Stimulated activated naive B cell treated with anti-CD40 and anti-IgM and Interleukin-4, amounts not matched to agents 10 μg/mL and 1 μg/mL and 100 μg/mL, for 72 hours (primary cell): ENCODE measurements around the gene SLC2A4.

ENCODE experiments used
- ATAC-seq, 2 donors: fragments of 150-1000 bp; cut with Tn5 transposase; replicated peaks; 2 replicates each; pipeline ENCODE4 v1.10.0; 2021; ENCODE audit warnings: moderate library complexity in 1 of 2
- DNase-seq: peaks from one replicate; pipeline ENCODE4 v3.0.0; 2021
- H3K27ac Mint-ChIP-seq: one replicate; pipeline ENCODE4 v1.8.0; 2022; ENCODE audit warnings: mild to moderate bottlenecking, mixed read lengths
- H3K27me3 Mint-ChIP-seq, 2 donors: one replicate each; pipeline ENCODE4 v1.8.0; 2022; ENCODE audit warnings: mixed read lengths in 2 of 2
- H3K36me3 Mint-ChIP-seq, 2 donors: one replicate each; pipeline ENCODE4 v1.8.0; 2022; ENCODE audit warnings: mixed read lengths in 2 of 2, mild to moderate bottlenecking in 1 of 2
- H3K4me1 Mint-ChIP-seq, 2 donors: one replicate each; pipeline ENCODE4 v1.8.0; 2022; ENCODE audit warnings: mixed read lengths in 2 of 2, mild to moderate bottlenecking in 1 of 2
- H3K4me3 Mint-ChIP-seq, 2 donors: one replicate each; pipeline ENCODE4 v1.8.0; 2022; ENCODE audit warnings: mild to moderate bottlenecking in 2 of 2, mixed read lengths in 2 of 2, moderate library complexity in 1 of 2
- H3K9me3 Mint-ChIP-seq, 2 donors: one replicate each; pipeline ENCODE4 v1.8.0; 2022; ENCODE audit warnings: mixed read lengths in 2 of 2, mild to moderate bottlenecking in 1 of 2

SLC2A4 gene

DNA sequence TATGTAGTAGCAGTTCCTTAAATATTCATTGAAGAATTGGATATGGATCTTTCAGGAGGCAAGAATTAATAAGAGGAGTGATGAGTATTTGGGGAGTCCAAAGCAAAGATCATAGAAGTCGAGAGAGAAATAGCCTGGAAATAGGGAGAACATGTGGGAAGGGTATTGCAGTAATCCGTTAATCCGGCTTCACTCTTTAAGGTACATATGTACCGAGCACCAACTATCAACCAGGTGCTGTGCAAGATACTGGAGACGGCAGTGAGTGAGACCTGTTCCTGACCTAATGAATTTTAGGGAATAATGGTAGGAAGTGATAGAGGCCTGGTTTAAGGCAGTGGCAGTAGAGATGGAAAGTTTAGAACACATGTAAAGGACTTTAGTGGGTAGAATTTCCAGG, 28.4 kb upstream of the SLC2A4 start:
- H3K9me3 Mint-ChIP-seq, result no peaks in the 10 kb centered on the region
- peak overlapping the region; percentile 92 to 98 for H3K4me3 Mint-ChIP-seq
- H3K4me1 Mint-ChIP-seq, result peaks cover 23 to 53% of the 10 kb centered on the region in 2 donors
- DNase-seq (no peak), ATAC-seq (no peak)
- peak overlapping the region; percentile 100 for H3K27ac Mint-ChIP-seq
- peaks cover 36 to 46% of the 10 kb centered on the region in 2 donors for H3K36me3 Mint-ChIP-seq
- no peaks in the 10 kb centered on the region for H3K27me3 Mint-ChIP-seq

DNA sequence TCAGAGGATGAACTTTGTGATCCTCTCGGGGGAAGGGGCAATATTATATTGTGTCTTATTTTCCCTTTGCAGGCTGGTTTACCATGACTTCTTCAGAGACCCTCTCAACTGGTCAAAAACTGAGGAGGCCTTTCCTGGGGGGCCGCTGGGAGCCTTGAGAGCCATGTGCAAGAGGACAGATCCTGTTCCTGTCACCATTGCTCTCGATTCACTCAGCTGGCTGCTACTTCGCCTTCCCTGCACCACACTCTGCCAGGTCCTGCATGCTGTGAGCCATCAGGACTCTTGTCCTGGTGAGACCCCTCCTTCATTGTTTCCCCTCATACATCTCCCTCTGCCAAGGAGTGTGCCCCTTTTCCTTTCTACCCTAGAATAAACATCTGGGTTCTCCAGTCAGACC, 27.0 kb upstream of the SLC2A4 start:
- H3K36me3 Mint-ChIP-seq, result peaks cover 40 to 49% of the 10 kb centered on the region in 2 donors
- no peak overlapping the region for H3K27ac Mint-ChIP-seq
- ATAC-seq (no peak), DNase-seq (no peak)
- peaks cover 14 to 41% of the 10 kb centered on the region in 2 donors for H3K4me1 Mint-ChIP-seq
- no peaks in the 10 kb centered on the region for H3K9me3 Mint-ChIP-seq
- no peaks in the 10 kb centered on the region for H3K27me3 Mint-ChIP-seq
- no peak overlapping the region for H3K4me3 Mint-ChIP-seq

DNA sequence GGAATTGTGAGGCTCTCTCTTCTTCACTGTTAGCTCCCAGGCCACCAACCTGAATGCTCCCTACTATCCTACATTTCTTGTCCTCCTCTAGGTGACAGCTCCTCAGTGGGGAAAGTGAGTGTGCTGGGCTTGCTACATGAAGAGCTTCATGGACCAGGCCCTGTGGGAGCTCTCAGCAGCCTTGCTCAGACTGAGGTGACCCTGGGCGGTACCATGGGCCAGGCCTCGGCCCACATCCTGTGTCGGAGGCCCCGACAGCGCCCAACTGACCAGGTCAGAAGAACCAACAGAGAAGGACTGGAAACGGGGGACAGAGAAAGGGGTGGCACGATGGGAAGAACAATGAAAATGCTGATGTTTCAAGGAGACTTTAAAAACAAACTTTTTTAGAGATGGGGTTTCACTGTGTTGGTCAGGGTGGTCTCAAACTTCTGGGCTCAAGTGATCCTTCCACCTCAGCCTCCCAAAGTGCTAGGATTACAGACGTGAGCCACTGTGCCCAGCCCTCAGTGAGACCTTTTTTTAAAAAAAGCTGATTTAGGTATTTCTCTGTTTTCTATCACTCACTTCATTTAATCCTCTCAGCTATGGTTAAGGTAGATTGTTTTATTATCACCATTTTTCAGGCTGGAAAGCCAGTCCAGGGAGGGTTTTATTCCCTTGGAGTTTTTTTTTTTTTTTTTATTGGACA, 24.6 kb upstream of the SLC2A4 start:
- no peak for DNase-seq
- no peak for ATAC-seq
- H3K36me3 Mint-ChIP-seq, result peaks cover 33 to 44% of the 10 kb centered on the region in 2 donors
- H3K9me3 Mint-ChIP-seq, result no peaks in the 10 kb centered on the region
- H3K27me3 Mint-ChIP-seq, result peaks cover 0 to 3% of the 10 kb centered on the region in 2 donors
- peak overlapping the region; percentile 88 for H3K27ac Mint-ChIP-seq
- H3K4me1 Mint-ChIP-seq, result peaks cover 19 to 40% of the 10 kb centered on the region in 2 donors
- H3K4me3 Mint-ChIP-seq, result no peak overlapping the region

DNA sequence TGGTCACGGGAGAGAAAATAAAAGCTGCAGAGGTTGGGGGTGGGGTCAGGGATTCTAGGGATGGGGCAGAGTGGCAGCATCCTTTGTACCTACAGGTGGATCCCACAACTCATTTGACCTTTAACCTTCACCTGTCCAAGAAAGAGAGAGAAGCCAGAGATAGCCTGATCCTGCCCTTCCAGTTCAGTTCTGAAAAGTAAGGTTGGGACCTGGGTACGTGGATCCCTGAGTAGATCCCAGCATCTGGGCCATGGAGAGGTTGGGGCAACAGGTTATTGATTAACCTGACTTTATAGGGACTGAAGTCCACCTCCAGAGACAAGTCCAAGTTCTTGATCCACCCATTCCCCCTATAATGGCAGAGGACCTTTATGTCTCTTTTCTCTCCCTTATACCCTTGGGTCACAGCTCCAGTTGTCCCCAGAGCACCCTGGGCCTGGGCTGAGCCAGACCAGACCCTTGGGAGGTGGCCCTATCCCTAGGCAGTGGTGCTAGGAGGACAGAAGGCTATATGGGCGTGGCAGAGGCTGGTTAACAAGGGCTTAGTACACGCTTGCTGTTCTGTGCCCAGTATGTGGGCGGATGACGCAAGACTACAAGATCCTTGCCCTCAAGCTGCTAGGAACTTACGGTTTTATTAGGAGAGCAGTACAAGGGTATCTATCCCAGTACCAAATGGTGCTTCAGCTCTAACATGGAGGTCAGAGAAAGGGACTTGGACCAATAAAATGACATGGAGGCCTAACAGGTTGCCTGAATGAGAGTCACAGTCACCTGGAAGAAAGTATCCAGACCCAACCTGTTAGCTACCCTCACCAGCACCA, 22.6 kb upstream of the SLC2A4 start:
- Mint-ChIP-seq H3K27ac (peak overlapping the region; percentile 20), H3K27me3 (peaks cover 13 to 21% of the 10 kb centered on the region in 2 donors), H3K36me3 (peaks cover 27 to 28% of the 10 kb centered on the region in 2 donors), H3K9me3 (no peaks in the 10 kb centered on the region), H3K4me1 (peaks cover 18 to 40% of the 10 kb centered on the region in 2 donors), H3K4me3 (no peak overlapping the region)
- no peak for DNase-seq
- no peak for ATAC-seq

DNA sequence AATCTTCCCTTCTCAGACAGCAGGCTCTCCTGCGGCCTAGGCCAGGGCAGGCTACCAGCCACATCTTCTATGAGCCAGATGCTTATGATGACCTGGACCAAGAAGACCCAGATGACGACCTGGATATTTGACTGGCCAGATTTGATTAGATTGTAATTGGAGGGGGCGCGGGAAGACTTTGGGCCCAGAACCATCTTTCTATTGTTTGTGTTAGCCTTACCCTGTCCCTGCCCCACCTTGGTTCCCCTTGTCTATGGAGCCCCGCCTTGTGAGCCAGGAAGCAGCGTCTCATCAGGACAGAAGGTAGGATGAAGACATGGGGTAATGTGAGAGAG, 22.0 kb upstream of the SLC2A4 start:
- Mint-ChIP-seq H3K4me1 (peaks cover 18 to 40% of the 10 kb centered on the region in 2 donors), H3K36me3 (peaks cover 25% of the 10 kb centered on the region in 2 donors), H3K27me3 (peaks cover 15 to 25% of the 10 kb centered on the region in 2 donors), H3K9me3 (no peaks in the 10 kb centered on the region), H3K27ac (peak overlapping the region; percentile 7), H3K4me3 (no peak overlapping the region)
- ATAC-seq (no peak), DNase-seq (no peak)

DNA sequence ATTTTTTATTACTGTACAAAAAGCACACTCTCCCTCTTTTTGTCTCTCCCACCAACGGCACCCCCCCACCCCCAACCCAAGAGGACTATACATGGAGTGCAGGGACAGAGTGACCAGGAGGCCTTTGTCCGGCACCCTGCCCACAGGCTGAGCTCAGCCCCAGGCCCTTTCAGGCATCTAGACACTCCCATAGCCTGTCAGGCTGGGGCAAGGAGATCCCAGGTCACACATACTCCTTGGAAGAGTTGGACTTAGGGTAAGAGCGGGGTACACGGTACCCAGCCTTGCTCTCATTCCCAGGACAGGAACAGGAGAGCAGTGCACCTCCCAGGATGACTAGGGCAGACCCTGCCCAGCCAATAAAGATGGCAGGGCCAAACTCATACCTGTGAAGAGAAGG, 21.4 kb upstream of the SLC2A4 start:
- Mint-ChIP-seq H3K36me3 (peaks cover 20 to 21% of the 10 kb centered on the region in 2 donors), H3K4me1 (peaks cover 18 to 35% of the 10 kb centered on the region in 2 donors), H3K27me3 (peaks cover 15 to 25% of the 10 kb centered on the region in 2 donors), H3K4me3 (peak overlapping the region; percentile 50 to 66), H3K27ac (peak overlapping the region; percentile 81), H3K9me3 (no peaks in the 10 kb centered on the region)
- DNase-seq (no peak), ATAC-seq (no peak)

DNA sequence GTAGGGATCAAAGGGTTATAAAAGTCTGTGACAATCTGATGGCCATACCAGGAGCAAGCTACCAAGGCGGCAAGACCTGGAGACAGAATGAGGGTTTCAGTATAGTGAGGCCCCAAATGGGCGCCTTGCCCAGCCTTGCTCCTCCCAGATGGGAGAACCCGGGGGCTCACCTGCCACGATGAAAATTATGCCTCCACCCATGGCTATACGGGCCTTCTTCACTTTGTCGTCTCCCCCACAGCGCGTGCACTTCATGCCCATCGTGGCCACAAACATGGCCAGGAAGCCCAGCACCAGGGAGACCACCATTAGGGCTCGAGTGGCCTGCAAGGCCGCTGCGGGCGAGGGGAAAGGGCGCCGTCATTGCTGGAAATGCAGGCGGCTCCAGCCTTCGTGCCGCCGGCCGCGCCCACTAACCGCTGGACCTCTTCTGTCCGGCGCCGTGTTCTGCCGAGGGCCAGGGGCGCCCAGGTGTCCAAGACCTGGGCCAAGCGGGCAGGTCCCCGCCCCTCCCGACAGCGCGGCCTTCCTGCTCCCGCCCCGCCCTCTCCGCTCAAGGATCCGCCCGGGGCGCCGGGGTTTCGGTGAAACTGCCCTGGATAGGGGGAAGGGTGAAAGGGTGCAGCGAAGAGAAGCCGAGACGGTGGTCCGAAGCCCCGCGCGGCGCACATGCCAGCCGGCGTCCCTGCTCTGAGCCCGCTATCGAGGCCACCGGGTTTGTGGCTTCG, 20.7 kb upstream of the SLC2A4 start:
- DNase-seq (no peak), ATAC-seq (peak; percentile 66 to 67)
- H3K4me3 Mint-ChIP-seq, result peak overlapping the region; percentile 66 to 81
- peaks cover 20 to 21% of the 10 kb centered on the region in 2 donors for H3K36me3 Mint-ChIP-seq
- H3K27ac Mint-ChIP-seq, result no peak overlapping the region
- peaks cover 15 to 25% of the 10 kb centered on the region in 2 donors for H3K27me3 Mint-ChIP-seq
- no peaks in the 10 kb centered on the region for H3K9me3 Mint-ChIP-seq
- peaks cover 18 to 35% of the 10 kb centered on the region in 2 donors for H3K4me1 Mint-ChIP-seq

DNA sequence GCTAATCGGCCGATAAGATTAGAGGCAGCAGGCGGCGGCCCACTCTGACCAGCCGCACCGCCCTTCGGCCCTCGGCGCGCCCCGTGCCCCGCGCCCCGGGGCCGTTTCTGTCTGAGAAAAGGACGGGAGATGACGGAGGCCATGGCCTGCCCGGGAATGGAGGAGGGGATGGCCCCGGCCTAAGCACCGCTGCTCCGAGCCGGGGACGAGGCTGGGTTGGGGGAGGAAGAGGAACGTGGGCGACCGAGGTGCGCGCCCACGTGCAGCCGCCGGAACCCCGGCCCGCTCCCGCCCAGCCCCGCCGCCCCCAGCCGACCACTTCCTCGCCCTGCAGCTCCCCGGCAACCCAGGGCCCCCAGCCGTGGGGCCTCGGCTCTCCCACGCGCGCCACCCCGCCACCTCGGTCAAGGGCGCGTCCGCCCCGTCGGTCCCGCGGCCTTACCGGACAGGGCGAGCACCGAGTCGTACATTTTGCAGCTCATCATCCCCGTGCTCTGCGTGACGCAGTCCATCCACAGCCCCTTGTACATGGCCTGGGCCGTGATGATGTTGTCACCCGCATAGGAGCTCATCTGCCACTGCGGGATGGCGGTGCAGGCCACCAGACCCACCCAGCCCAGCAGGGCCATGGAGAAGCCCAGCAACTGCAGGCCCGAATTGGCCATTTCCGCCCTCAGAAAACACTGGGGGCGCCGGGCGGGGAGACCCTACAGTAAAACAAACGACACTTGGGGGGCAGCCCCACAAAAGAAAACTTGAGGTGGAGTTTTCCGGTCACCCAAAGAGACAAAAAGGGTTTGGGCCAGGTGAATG, 19.9 kb upstream of the SLC2A4 start:
- peak overlapping the region; percentile 25 for H3K27ac Mint-ChIP-seq
- H3K4me1 Mint-ChIP-seq, result peaks cover 18 to 36% of the 10 kb centered on the region in 2 donors
- ATAC-seq, result peak; percentile 52 to 54
- H3K4me3 Mint-ChIP-seq, result peak overlapping the region; percentile 79 to 81
- peaks cover 12 to 16% of the 10 kb centered on the region in 2 donors for H3K36me3 Mint-ChIP-seq
- H3K27me3 Mint-ChIP-seq, result peaks cover 16 to 33% of the 10 kb centered on the region in 2 donors
- no peaks in the 10 kb centered on the region for H3K9me3 Mint-ChIP-seq
- DNase-seq, result no peak

DNA sequence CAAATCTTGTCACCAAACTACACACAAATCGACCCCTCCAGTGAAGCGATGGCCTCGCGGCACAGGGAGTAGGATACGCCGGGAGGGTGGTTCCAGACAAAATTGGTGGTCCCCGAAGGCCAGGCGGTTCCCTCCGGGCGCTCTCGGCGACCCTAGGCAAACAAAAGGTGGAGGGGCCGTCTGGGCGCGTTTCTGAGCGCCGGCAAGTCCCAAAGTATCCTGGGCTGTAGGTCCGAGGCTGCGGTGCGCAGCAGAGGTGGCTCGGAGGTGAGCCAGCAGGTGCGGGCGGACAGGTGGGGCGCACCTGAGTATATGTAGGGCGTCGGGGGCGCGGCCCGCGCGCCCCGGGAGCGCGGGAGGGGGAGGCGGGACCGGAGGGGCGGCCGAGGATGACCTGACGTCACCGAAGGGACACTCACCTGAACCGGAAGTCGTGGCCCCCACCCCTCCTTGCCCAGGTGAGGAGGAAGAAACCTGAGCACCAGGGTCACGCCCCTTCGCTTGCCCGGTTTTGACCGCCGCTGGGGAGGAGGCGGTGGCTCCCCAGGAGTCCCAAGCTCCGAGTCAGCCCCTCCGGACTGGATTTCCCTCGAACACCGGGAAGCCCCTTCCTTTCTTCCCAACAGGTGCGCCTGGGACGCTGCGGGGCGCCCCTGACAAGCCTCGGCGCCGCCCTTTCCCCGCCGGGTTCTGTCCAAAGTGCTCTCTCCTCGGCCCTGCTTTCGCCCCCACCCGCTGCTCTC, 19.2 kb upstream of the SLC2A4 start, which contains the start of gene CLDN7:
CLDN7 (minus strand) TSS at position 287 of the 743 bp plus-strand sequence. CDS start 435 bp downstream, outside the sequence.
- Mint-ChIP-seq H3K9me3 (no peaks in the 10 kb centered on the region), H3K36me3 (peaks cover 8 to 10% of the 10 kb centered on the region in 2 donors), H3K27me3 (peaks cover 19 to 37% of the 10 kb centered on the region in 2 donors), H3K27ac (peak within 1 kb of the TSS; percentile 76), H3K4me3 (peak within 1 kb of the TSS; percentile 79 to 81), H3K4me1 (peaks cover 15 to 40% of the 10 kb centered on the region in 2 donors)
- DNase-seq (no peak), ATAC-seq (no peak)

DNA sequence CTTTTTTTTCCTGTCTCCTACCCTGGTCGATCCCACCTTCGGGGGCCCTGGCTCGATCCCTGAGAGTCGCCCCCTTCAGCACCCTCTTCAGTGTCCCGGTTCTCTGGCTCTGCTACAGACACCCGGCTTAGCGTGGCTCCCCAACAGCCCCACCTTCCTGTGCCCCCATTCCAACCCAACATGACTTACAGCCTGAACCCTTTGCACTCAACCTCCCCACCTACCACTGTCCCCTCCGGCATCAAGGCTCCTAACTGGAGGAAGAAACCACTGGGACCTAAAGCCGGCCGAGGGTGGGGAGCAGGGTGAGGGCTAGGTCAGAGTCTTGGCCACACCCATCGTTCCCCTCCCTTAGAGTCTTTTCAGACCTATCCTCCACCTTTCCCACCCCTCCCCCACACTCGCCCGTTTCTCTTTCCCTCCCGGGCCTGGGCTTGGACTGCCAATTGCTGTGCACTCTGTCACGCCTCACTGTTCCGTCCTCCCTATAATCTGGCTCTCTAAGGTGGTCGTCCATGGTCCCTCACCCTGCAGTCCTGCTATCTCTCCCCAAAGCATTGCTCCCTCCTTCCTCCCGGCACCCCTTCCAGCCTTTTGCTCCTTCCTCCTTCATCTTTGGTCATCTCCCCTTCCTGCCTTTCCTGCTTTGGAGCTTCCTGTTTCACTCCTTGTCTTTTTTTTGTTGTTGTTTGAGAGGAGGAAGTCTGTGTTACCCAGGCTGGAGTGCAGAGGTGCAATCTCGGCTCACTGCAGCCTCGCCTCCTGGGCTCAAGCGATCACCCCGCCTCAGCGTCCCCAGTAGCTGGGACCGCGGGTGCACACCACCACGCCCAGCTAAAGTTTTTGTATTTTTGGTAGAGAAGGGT, 18.4 kb upstream of the SLC2A4 start:
- Mint-ChIP-seq H3K4me3 (peak overlapping the region; percentile 69 to 73), H3K9me3 (no peaks in the 10 kb centered on the region), H3K27ac (peak overlapping the region; percentile 76), H3K36me3 (peaks cover 8 to 9% of the 10 kb centered on the region in 2 donors), H3K4me1 (peaks cover 15 to 40% of the 10 kb centered on the region in 2 donors), H3K27me3 (peaks cover 19 to 37% of the 10 kb centered on the region in 2 donors)
- DNase-seq (no peak), ATAC-seq (peak in 1 of 2 donors; percentile 19)

DNA sequence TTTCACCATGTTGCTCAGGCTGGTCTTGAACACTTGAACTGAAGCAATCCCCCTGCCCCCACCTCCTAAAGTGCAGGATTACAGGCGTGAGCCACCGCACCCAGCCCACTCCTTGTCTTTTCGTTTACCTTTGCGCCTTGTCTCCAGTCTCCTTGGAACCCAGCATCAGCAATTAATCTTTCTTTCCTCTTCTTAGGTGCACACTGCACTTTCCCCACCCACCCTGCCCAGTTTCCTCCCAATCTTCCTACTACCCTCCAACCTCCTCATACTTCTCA, 17.8 kb upstream of the SLC2A4 start:
- no peak overlapping the region for H3K27ac Mint-ChIP-seq
- peaks cover 4 to 6% of the 10 kb centered on the region in 2 donors for H3K36me3 Mint-ChIP-seq
- DNase-seq (no peak), ATAC-seq (no peak)
- no peaks in the 10 kb centered on the region for H3K9me3 Mint-ChIP-seq
- peaks cover 15 to 40% of the 10 kb centered on the region in 2 donors for H3K4me1 Mint-ChIP-seq
- peak overlapping the region; percentile 69 to 73 for H3K4me3 Mint-ChIP-seq
- peaks cover 19 to 42% of the 10 kb centered on the region in 2 donors for H3K27me3 Mint-ChIP-seq

DNA sequence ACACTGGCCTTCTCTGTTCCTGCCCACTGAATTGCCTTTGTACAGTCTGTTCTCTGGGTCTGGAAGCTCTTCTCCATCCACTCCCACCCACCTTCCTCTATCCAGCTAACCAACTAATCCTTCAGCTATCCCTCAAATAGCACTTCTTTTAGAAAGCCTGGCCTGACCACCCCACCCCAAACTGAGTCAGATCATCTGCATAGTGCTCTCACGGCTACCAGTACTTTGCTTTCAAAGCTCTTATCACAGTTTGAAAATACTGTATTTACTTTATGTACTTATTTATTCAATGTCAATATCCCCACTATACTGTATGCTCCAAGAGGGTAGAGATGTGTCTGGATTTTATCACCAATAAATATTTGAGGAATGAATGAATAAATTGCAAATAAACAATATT, 14.7 kb upstream of the SLC2A4 start:
- no peak overlapping the region for H3K27ac Mint-ChIP-seq
- H3K36me3 Mint-ChIP-seq, result peaks cover 0 to 3% of the 10 kb centered on the region in 2 donors
- no peak overlapping the region for H3K4me3 Mint-ChIP-seq
- peaks cover 10 to 28% of the 10 kb centered on the region in 2 donors for H3K4me1 Mint-ChIP-seq
- no peaks in the 10 kb centered on the region for H3K9me3 Mint-ChIP-seq
- peaks cover 19 to 56% of the 10 kb centered on the region in 2 donors for H3K27me3 Mint-ChIP-seq
- DNase-seq (no peak), ATAC-seq (no peak)
